HG03342 (cell line): Measurements from ENCODE around the gene REEP3.

Source experiments
- ATAC-seq: cut with Tn5 transposase; IDR thresholded peaks from one replicate; pipeline ENCODE4 v1.9.1; 2021; ENCODE audit warnings: mild to moderate bottlenecking, moderate library complexity; ENCODE audit not compliant: unreplicated experiment

The REEP3 gene

GRCh38 chr10:63505562-63505961, 15.6 kb upstream of the REEP3 start:
- ATAC-seq: no peak

GRCh38 chr10:63506554-63506953, 14.6 kb upstream of the REEP3 start:
- no peak for ATAC-seq

- peak; percentile 56 for ATAC-seq
Observed at GRCh38 chr10:63515002-63515763, 6.0 kb upstream of the REEP3 start.

- no peak for ATAC-seq
Observed at GRCh38 chr10:63516207-63516606, 5.0 kb upstream of the REEP3 start.

GRCh38 chr10:63518690-63519288, 2.4 kb upstream of the REEP3 start:
- ATAC-seq: no peak

GRCh38 chr10:63521416-63522276, 445 bp downstream of the REEP3 start:
- ATAC-seq: peak; percentile 60

- no peak for ATAC-seq
Observed at GRCh38 chr10:63522277-63522687, 1.1 kb downstream of the REEP3 start.

GRCh38 chr10:63522995-63523394, 1.8 kb downstream of the REEP3 start:
- ATAC-seq: no peak

GRCh38 chr10:63525021-63525420, 3.8 kb downstream of the REEP3 start:
- no peak for ATAC-seq

GRCh38 chr10:63527401-63527800, 6.2 kb downstream of the REEP3 start:
- no peak for ATAC-seq

- no peak for ATAC-seq
Observed at GRCh38 chr10:63528084-63528744, 7.0 kb downstream of the REEP3 start.

- no peak for ATAC-seq
Observed at GRCh38 chr10:63530409-63530808, 9.2 kb downstream of the REEP3 start.

- ATAC-seq: no peak
Observed at GRCh38 chr10:63534723-63535122, 13.5 kb downstream of the REEP3 start.

GRCh38 chr10:63536698-63537097, 15.5 kb downstream of the REEP3 start:
- ATAC-seq: no peak

GRCh38 chr10:63537536-63537935, 16.3 kb downstream of the REEP3 start:
- no peak for ATAC-seq

GRCh38 chr10:63539377-63539776, 18.2 kb downstream of the REEP3 start:
- no peak for ATAC-seq

GRCh38 chr10:63539994-63540393, 18.8 kb downstream of the REEP3 start:
- ATAC-seq: no peak

GRCh38 chr10:63542835-63543575, 21.8 kb downstream of the REEP3 start:
- ATAC-seq: no peak

GRCh38 chr10:63543576-63543962, 22.4 kb downstream of the REEP3 start:
- no peak for ATAC-seq

GRCh38 chr10:63544418-63544817, 23.2 kb downstream of the REEP3 start:
- no peak for ATAC-seq
